HCT116 (cell line): ENCODE measurements around the gene MIAT. TPM values are rescaled to one million over a fixed set of nuclear protein-coding genes. Genes with fewer than 3 reads are reported as not detected.

Experiments used
- ATAC-seq: fragments of 200-7000 bp; cut with Tn5 transposase; 2 replicates; pipeline ENCODE4 v1.9.1; 2020; ENCODE audit warnings: mild to moderate bottlenecking, moderate library complexity
- BruUV-seq: library from RNA; stranded (reverse); fragments of 400-500 nt; replicated peaks from 2 replicates; lab custom pipeline; 2021; lab: Mats Ljungman, UMichigan
- CTCF ChIA-PET: fragments of 300-600 bp; sonication (Branson Sonifier 250); formaldehyde crosslinking; loops from one replicate; lab custom pipeline; 2021; ENCODE audit warnings: antibody characterized with exemption; lab: Charles Lee
- POLR2A ChIA-PET: fragments of 300-600, 350-600 bp; sonication (Branson Sonifier 250); formaldehyde crosslinking; loops from one replicate; lab custom pipeline; 2021; ENCODE audit warnings: antibody characterized with exemption; lab: Charles Lee
- RAD21 ChIA-PET, 2 experiments: fragments of 300-600 bp; sonication (Branson Sonifier 250); formaldehyde crosslinking; loops; one replicate each; lab custom pipeline; 2023; ENCODE audit warnings: low total read pairs in 2 of 2; ENCODE audit not compliant: uncharacterized antibody in 2 of 2, unreplicated experiment in 2 of 2, low non-redundant PET in 1 of 2; lab: Charles Lee
- DNase-seq: peaks from one replicate; pipeline ENCODE4 v3.0.0-alpha.2; 2010; ENCODE audit warnings: low read depth, low spot score
- H2AFZ ChIP-seq: fragments of 200-600 bp; shearing (Covaris generic), sonication (generic); 2 replicates; pipeline ENCODE4 v1.6.1; 2017; ENCODE audit warnings: low read depth, mixed run types, mixed read lengths, antibody characterized with exemption, low read length; ENCODE audit not compliant: poor library complexity, severe bottlenecking
- H3K27ac ChIP-seq: 2 replicates; pipeline ENCODE4 v1.5.1; 2012; ENCODE audit warnings: low read depth, low read length
- H3K27me3 ChIP-seq: fragments of 200-600 bp; sonication (generic); 2 replicates; pipeline ENCODE4 v1.6.1; 2016; ENCODE audit warnings: mixed run types, low read length, mixed read lengths; ENCODE audit not compliant: insufficient read depth
- H3K36me3 ChIP-seq, 2 experiments: fragments of 200-500 bp in 1 of 2; fragments of 200-600 bp in 1 of 2; sonication (Bioruptor generic) in 1 of 2; sonication (generic) in 1 of 2; 2 replicates each; pipeline versions ENCODE4 v1.5.1 to v1.6.1; 2014 to 2016; ENCODE audit warnings: low read length in 2 of 2, inconsistent platforms in 1 of 2, mixed read lengths in 1 of 2, mixed run types in 1 of 2; ENCODE audit not compliant: insufficient read depth in 2 of 2, control insufficient read depth in 1 of 2
- H3K4me1 ChIP-seq, 2 experiments: fragments of 200-600 bp in 1 of 2; sonication (generic) in 1 of 2; 2 replicates each; pipeline versions ENCODE4 v1.5.1 to v1.6.1; 2012 to 2017; ENCODE audit warnings: low read length in 2 of 2, inconsistent platforms in 1 of 2, mild to moderate bottlenecking in 1 of 2, mixed read lengths in 1 of 2, mixed run types in 1 of 2, moderate library complexity in 1 of 2; ENCODE audit not compliant: insufficient read depth in 2 of 2, control insufficient read depth in 1 of 2
- H3K4me2 ChIP-seq: fragments of 200-600 bp; sonication (generic); 2 replicates; pipeline ENCODE4 v1.6.1; 2017; ENCODE audit warnings: mixed run types, low read length, mixed read lengths
- H3K4me3 ChIP-seq, 2 experiments: fragments of 200-600 bp in 1 of 2; sonication (generic) in 1 of 2; replicated peaks in 1 of 2; 2 replicates each; pipeline ENCODE4 v1.5.1; 2011 to 2016; ENCODE audit warnings: low read length in 2 of 2, control low read depth in 1 of 2, low read depth in 1 of 2, mild to moderate bottlenecking in 1 of 2, mixed read lengths in 1 of 2, mixed run types in 1 of 2
- H3K79me2 ChIP-seq: fragments of 200-600 bp; sonication (generic); 2 replicates; pipeline ENCODE4 v1.6.1; 2017; ENCODE audit warnings: mild to moderate bottlenecking, mixed run types, low read length, moderate library complexity, mixed read lengths; ENCODE audit not compliant: insufficient read depth
- H3K9ac ChIP-seq: fragments of 200-600 bp; sonication (generic); 2 replicates; pipeline ENCODE4 v1.6.1; 2016; ENCODE audit warnings: low read length, mixed read lengths
- H3K9me2 ChIP-seq: fragments of 200-600 bp; sonication (generic), shearing (Covaris generic); 2 replicates; pipeline ENCODE4 v1.6.1; 2017; ENCODE audit warnings: mixed run types, mild to moderate bottlenecking, moderate library complexity; ENCODE audit not compliant: insufficient read depth
- H3K9me3 ChIP-seq, 2 experiments: fragments of 200-500 bp in 1 of 2; fragments of 200-600 bp in 1 of 2; sonication (Bioruptor generic) in 1 of 2; sonication (generic) in 1 of 2; 2 replicates each; pipeline ENCODE4 v1.6.1; 2014 to 2017; ENCODE audit warnings: low read length in 2 of 2, mixed read lengths in 2 of 2, inconsistent platforms in 1 of 2, low read depth in 1 of 2, mild to moderate bottlenecking in 1 of 2, mixed run types in 1 of 2, moderate library complexity in 1 of 2; ENCODE audit not compliant: control insufficient read depth in 1 of 2, insufficient read depth in 1 of 2
- H4K20me1 ChIP-seq: fragments of 200-600 bp; sonication (generic), shearing (Covaris generic); 2 replicates; pipeline ENCODE4 v1.6.1; 2017; ENCODE audit warnings: mixed run types, mild to moderate bottlenecking, moderate library complexity; ENCODE audit not compliant: insufficient read depth
- ATF3 ChIP-seq: IDR thresholded peaks from 2 replicates; pipeline ENCODE4 v1.6.1; 2012
- CBX3 ChIP-seq: IDR thresholded peaks from 2 replicates; pipeline ENCODE4 v1.6.1; 2012; ENCODE audit warnings: low read depth
- ELF1 ChIP-seq: IDR thresholded peaks from 2 replicates; pipeline ENCODE4 v1.6.1; 2012; ENCODE audit warnings: low read depth, borderline replicate concordance
- EZH2 ChIP-seq: fragments of 200-600 bp; sonication (generic); IDR thresholded peaks from 2 replicates; pipeline ENCODE4 v1.6.1; 2017; ENCODE audit warnings: antibody characterized with exemption, mixed run types
- REST ChIP-seq: IDR thresholded peaks from 2 replicates; pipeline ENCODE4 v1.6.1; 2012; ENCODE audit warnings: low read depth
- SRF ChIP-seq: IDR thresholded peaks from 2 replicates; pipeline ENCODE4 v1.6.1; 2012; ENCODE audit warnings: low read depth
- YY1 ChIP-seq: IDR thresholded peaks from 2 replicates; pipeline ENCODE4 v1.6.1; 2011; ENCODE audit warnings: low read length, low read depth, moderate library complexity, mild to moderate bottlenecking; ENCODE audit not compliant: insufficient replicate concordance; ENCODE audit errors: extremely low read depth
- intact Hi-C: fragments of 100-400 bp; cut with micrococcal nuclease; formaldehyde crosslinking; loops from 2 replicates; pipeline ENCODE4 v1.10.0; 2022
- total RNA-seq: library from RNA; stranded (reverse); gene quantifications from one replicate; pipeline ENCODE4 v1.2.1, GENCODE V29; 2021; ENCODE audit not compliant: unreplicated experiment

MIAT gene
- total RNA-seq, 1 experiment from 2014 or later = 0.54 TPM

GRCh38 chr22:26689513-26690301, 32.3 kb downstream of the MIAT start:
- intact Hi-C loops = no loop called here
- no peak overlapping the region for H3K4me2 ChIP-seq
- no peak overlapping the region for H3K9ac ChIP-seq
- no peaks in the 10 kb centered on the region for H4K20me1 ChIP-seq
- POLR2A ChIA-PET = no interaction called here
- no peak overlapping the region for H3K4me3 ChIP-seq
- no peak overlapping the region for H2AFZ ChIP-seq
- H3K9me2 ChIP-seq = no peaks in the 10 kb centered on the region
- no peaks in the 10 kb centered on the region for H3K9me3 ChIP-seq
- no peak overlapping the region for H3K27ac ChIP-seq
- RAD21 ChIA-PET = no interaction called here
- no peaks in the 10 kb centered on the region for H3K4me1 ChIP-seq
- no peaks in the 10 kb centered on the region for H3K79me2 ChIP-seq
- CTCF ChIA-PET = interaction anchor here (1.8 kb wide), 1 partner anchor 11 kb away, joined by 4 read pairs; no protein-coding TSS in a partner anchor
- H3K36me3 ChIP-seq = no peaks in the 10 kb centered on the region
- no peak for DNase-seq
- TF ChIP-seq EZH2 = no peak
- TF ChIP-seq ELF1 = no peak
- no peak for TF ChIP-seq CBX3
- TF ChIP-seq SRF = no peak
- no peak for TF ChIP-seq ATF3
- TF ChIP-seq YY1 = no peak
- no peak for TF ChIP-seq REST
- no peaks in the 10 kb centered on the region for H3K27me3 ChIP-seq
- no peak for ATAC-seq
- no TSS peak for BruUV-seq
